ENCODE data around the gene PTPRZ1.
A peak's percentile ranks its signal among the peaks of the same experiment; 100 is the strongest.

PTPRZ1 gene

DNA sequence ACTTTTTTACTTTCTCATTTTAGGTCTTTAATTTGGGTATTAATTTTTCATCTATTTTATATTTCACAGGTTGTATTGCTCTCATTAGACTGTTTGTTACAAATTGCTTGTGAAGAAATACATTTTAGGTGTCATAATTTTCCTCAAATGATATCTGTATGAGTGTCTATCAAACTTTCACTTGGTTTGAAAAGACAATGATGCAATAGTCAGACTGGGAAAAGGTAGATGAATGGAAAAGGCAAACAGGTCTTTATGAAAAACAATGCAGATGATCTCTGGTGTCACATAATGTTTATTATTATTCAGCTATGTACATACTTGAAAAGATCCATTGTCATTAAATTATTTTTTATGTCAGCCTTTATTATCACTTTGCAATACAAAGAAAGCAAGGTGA is 80.2 kb downstream of the PTPRZ1 start:
- no peak for DNase-seq (ENCODE audit: low read depth, low spot score)

DNA sequence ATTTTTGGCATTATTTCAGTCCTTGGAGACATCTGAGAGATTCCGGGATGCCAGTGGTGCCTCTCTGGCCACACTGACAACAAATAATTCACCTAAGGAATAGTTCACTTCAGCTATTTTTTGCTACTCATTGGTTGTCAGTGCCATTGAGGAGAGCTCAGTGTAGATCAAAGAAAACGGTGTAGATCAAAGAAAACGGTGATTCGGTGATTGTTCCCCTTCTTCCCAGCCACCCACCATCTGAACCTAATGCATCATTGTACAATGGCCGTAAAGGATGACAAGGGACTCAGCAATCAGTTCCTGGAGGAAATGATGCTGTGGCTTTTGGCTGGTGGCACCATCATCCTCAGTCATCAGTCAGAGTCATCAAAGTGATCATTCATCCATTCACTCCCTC is 80.6 kb downstream of the PTPRZ1 start:
- no peak for DNase-seq (ENCODE audit: low read depth, low spot score)

DNA sequence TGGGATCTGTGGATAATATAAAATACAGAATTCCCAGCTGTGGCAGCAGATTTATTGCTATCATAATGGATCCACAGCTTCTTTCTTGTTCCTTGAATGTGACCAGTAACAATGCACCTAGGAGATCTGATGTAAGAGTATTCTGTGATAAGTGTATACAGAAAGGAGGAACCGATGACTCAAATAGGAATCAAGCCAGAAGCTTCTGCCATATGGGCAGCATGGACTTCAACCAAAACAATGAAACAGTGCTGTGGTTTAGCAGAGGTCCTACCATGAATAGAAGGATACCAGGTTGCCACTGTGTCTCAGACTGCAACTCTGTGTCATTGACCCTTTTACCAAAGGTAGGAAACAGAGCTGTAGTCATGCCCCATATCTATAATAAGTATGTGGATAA is 81.8 kb downstream of the PTPRZ1 start:
- DNase-seq (ENCODE audit: low read depth, low spot score), result peak; percentile 52

DNA sequence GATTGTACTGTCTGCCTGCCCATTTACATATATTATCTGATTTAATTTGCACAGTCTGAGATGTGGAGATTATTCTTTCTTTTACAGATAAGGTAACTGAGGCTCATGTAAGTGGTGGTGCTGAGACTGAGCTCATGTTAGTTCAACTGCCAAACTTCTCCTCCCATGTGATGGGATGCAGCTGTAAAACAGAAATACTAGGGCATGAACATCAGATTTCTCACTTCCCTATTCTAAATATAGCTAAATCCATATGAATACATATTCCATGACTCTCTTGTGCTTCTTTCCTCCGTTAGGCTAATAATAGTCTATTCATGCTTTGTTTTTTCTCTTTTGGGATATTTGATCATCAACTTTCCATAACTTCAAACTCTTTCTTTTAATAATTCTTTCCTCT is 84.7 kb downstream of the PTPRZ1 start:
- DNase-seq (ENCODE audit: low read depth, low spot score), result no peak

DNA sequence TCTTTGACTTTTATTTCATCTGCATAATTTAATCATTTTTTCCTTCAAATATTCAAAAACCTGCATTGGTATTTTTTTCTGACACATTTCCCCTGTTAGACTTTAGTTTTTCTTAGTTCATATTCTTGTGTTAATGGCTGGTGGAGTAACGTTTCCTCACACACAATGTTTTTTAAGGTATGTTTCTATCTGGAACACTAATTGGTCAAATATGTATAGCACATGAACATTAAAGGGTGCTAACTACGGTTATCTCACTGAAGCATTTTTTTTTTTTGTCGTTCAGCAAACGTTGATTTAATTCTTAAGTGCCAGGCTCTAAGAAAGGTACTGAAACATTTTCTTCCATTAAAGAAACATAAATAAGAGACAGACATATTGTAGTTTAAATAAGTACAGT is 87.7 kb downstream of the PTPRZ1 start:
- DNase-seq (ENCODE audit: low read depth, low spot score), result no peak

DNA sequence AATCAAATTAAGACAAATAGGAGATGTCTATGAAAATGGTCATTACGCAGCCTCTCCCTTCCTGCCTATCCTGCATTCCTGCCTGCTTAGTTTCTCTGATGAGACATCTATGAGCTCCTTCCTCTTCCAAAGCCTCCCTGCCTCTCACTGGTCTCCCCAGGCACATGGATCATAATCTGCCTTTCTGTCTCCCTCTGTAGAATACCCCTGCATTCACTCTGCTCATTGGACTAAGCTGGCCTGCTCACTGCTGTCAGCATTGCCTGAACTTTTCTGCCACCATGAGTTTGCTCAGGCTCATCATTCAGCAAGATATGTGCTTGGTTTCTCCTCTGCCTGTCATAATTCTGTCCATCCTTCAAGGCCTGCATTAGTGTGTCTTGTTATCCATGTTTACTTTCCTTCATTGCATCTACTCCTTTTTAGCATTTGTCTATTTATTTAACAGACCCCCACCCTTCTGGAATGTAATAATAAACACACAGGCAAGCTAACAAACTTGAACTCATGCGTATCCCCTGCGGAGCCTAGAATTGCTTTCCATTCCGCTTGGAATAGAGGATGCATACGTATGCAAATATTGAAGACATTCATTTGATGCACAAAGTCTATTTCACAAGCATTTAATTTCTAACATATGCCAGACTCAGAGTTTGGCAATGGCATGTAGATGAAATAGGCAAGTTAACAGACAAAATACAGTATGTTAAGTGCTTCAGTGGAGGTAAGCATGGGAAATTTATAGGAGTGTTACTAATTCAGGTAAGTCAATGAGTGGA is 88.3 kb downstream of the PTPRZ1 start:
- DNase-seq (ENCODE audit: low read depth, low spot score), result peak; percentile 64

DNA sequence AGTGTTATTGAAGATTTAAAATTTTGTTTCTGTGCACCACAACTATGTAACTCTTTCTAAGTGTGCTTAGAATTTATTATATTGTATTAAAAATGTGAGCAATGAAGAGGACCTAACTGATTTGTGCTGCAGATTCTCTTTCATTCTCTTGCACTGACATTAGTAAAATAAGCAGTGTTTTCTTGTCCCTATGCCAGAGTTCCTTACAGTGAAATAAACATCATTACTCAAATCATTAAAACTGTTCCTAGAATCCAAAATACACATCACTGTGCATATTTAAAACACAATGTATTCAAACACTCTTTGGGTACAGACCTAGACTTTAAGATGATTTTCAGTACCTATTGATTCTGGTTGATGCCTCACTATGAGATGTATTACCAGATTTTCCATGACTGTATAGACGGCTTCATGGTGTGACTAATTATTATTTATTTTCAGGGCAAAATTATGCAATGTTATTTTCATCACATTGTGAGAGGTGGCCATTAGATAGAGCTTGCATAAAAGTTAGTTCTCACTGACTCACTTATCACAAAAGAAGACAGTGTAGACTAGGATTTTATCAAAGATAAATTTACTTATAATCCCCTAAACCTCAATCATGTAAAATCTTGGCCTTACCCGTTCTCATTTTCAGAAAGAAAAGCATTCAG is 93.4 kb downstream of the PTPRZ1 start:
- no peak for DNase-seq (ENCODE audit: low read depth, low spot score)

DNA sequence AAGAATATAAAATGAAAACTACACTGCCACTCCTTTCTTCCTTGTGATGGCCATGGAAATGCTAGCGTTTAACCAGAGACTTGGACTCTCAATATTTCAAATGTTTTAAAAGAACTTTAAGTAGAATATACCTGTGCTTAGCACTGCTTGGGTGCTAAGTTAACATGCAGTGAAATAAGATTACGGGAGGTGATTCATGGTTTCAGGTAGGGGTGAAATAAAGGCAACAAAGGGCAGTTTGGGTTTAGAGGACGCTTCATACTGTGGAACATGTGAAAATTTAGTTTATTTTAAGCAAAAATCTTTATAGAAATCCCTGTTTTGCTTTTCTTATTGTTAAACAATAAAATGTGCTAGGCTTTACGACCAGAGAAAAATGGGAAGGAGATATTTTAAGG is 94.0 kb downstream of the PTPRZ1 start:
- no peak for DNase-seq (ENCODE audit: low read depth, low spot score)

DNA sequence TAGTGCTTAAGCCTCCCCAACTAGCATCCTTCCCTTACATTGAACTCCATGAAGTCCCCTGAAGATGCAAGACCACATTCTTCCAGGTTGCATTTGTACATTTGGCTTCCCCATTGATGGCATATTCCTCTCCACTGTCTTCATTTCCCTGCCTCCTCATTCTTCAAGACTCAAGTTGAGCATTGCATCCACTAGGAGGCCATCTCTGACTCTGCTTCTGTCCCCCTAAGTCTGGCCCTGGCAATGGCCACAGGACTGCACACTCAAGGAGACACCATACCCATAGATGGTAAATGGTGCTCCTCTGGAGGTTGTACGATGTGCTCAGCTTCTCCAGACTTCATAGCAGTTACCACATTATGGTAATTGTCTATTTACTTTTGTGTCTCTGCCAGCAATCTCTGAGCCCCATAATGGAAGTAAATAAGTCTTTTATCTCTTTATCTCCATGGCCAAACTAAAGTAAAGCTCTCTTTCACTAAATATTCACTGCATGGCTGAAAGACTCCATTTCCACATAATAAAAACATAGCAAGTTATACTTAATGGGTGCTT is 112.6 kb downstream of the PTPRZ1 start:
- DNase-seq (ENCODE audit: low read depth, low spot score), result no peak

DNA sequence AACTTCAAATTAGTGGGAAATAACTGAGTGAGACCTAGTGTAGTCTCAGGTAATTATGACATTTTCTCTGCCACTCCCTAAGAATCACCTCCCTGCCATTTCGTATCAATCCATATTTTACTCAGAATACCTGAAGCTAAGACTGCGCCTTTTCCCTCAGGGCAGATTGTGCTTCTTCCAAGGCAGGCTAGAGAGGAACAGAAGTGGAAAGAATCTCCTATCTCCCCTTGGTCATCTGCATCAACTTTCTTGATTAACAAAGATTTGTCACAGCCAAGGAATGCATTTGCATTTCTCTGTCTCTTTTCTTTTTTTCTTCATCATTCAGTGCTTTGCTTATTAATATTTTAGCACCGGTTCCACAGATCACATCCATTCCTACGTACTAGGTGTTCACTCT is 119.1 kb downstream of the PTPRZ1 start:
- no peak for DNase-seq (ENCODE audit: low read depth, low spot score)

DNA sequence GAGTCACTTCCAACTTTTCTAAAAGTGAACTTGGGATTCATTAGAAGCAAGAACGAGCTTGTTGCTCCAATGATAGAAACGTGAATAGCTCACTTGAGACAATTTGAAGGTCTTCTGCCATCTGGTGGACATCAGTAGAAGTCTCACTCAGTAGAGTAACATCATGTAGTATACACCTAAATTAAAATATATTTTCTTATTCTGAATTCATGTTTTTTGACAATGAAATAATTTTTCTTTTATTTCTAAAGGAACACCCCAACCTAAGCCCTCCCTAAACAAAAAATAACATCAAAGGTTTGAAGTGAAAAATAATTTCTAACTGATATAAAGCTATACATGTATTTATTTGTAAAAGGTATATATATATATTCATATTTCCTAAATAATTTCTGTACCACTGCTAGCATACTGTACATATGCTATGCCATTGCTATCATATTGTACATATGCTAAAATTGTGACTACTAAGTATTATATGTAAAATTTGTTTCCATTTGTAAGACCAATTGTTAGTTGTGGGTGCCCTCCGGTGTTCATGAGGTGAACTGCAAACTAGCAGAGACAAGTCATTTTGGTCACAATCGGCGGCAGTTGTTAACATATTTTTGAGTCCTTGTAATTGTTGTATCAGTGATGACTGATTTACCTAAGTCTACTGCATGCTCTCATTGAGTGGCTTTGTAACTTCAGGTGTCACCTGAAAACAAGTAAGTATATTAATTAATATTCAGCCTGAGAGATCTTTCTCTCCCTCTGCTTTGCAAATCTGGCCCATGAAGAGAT is 121.9 kb downstream of the PTPRZ1 start:
- peak; percentile 87 for DNase-seq (ENCODE audit: low read depth, low spot score)

DNA sequence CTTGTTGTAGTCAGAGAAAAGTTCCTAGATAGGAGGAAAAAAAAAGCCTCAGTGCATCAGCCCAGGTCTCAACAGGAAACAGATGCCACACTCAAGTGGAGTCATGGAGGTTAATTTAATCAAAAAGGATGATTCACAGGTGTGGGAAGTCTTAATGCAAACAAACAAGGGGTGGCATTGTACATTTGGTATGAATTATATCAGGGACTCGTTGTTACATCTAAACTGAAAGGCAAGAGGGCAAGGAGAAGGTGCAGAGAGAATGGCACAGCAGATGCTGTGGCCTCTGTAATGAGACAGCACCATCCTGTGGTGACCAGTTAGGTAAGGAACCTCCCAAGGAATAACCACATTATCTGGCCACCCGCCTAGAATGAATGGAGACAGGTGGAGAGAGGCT is 133.7 kb downstream of the PTPRZ1 start:
- no peak for DNase-seq (ENCODE audit: low read depth, low spot score)

DNA sequence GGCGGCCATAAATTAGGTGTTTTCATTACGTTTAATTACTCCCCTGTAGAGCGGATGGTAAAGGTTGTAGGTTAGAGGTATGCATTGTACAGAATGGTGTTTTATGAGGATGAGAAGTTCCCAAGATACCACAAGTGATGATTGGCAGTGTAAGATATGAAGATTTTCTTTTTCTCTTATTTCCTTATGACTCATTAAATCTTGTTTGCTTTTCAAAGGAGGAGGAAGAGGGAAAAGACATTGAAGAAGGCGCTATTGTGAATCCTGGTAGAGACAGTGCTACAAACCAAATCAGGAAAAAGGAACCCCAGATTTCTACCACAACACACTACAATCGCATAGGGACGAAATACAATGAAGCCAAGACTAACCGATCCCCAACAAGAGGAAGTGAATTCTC is 137.2 kb downstream of the PTPRZ1 start:
- DNase-seq (ENCODE audit: low read depth, low spot score), result no peak

DNA sequence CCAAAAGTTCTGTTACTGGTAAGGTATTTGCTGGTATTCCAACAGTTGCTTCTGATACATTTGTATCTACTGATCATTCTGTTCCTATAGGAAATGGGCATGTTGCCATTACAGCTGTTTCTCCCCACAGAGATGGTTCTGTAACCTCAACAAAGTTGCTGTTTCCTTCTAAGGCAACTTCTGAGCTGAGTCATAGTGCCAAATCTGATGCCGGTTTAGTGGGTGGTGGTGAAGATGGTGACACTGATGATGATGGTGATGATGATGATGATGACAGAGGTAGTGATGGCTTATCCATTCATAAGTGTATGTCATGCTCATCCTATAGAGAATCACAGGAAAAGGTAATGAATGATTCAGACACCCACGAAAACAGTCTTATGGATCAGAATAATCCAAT is 140.1 kb downstream of the PTPRZ1 start:
- no peak for DNase-seq (ENCODE audit: low read depth, low spot score)

DNA sequence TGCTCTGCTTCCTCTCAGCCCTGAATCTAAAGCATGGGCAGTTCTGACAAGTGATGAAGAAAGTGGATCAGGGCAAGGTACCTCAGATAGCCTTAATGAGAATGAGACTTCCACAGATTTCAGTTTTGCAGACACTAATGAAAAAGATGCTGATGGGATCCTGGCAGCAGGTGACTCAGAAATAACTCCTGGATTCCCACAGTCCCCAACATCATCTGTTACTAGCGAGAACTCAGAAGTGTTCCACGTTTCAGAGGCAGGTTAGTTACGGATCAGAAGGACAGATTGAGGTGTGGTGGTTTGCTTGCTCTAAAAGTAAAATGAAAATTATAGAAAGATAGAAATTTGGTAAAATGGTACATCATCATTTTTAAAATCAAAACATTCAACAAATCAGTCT is 140.7 kb downstream of the PTPRZ1 start:
- no peak for DNase-seq (ENCODE audit: low read depth, low spot score)

DNA sequence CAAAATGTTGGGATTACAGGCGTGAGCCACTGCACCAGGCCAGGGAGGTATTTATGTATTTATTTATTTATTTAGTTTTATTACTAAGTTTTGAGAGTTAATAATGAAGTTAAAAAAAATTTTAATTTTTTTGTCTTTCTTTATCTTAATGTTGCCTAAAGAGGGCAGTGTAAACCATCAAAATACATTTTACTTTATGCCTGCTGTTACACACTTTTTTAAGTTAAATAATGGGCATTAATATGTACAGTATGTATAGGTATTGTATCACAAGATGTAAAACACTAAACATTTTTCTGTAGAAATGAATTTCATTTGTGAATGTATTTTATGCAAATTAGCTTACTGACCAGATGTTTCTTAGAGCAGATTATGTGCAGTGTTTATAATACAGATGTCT is 141.7 kb downstream of the PTPRZ1 start:
- DNase-seq (ENCODE audit: low read depth, low spot score), result no peak

DNA sequence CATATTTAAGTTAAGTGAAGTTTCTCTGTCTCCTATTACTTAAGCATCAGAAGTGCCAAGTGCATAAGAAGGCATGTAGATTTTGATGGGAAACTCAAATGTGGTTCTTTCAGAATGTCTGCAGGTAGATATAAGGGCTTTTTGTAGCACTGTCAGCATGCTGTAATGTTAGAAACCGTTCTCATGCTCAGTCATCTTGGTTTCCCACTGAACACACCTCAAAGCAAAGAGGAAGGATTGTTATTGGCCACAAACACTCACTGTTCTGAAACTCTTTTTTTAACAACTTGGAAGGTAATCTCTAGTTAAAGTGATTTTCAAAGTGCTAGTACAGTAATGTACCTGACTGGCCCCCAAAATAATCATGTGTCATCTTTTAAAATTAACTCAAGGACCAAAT is 145.1 kb downstream of the PTPRZ1 start:
- DNase-seq (ENCODE audit: low read depth, low spot score), result no peak

DNA sequence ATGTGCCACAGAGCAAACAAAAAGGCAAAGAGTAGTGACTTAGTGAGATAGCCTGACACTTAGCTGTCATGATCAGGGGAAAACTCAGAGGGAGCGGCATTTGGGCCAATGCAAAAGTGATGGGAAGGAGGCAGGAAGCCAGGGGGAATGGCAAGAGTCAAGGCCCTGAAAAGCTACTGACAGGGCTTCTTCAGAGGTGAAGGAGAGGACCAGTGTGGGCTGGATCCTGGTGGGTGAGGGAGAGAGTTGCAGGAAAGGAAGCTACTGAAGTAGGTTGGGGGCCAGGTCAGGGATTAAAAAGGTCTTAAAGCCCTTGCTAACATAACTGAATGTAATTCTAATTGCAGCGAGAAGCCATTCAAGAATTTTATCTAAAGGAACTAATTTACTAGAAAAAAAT is 154.1 kb downstream of the PTPRZ1 start:
- DNase-seq (ENCODE audit: low read depth, low spot score), result no peak

DNA sequence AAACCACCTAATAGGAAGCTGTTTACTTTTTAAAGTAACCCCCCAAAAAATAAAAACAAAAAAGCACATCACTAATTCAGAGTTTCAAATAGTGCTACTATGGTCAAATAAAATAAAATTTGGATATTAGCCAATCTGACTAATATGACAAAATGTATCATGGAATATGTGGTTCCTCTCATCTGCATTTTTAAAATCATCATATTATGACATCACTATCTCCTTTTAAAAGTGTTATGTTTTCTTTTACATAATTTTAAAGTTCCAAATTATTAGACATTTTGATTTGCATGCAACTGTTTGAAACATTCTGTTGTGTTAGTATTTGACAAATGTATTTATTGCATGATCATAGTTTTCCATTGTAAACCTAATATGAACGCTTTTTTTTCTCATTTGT is 160.7 kb downstream of the PTPRZ1 start:
- no peak for DNase-seq (ENCODE audit: low read depth, low spot score)

DNA sequence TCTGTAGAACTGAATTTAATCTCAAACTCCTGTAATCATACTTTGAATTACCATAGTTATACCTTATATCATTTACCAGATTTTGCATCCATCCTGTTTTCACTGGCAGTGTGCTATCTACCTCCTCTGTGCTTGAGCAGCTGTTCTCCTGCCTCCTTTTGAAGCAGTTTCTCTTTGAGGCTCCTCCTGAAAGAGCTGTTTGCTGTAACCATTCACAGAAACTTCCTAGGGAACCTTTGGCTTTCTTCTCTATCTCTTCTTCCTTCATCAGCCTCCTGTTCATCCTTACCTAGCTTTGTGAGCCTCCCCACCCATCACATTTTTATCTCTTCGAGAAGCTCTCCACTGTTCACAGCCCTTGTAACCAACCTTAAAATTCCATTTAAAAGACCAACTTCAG is 162.9 kb downstream of the PTPRZ1 start:
- DNase-seq (ENCODE audit: low read depth, low spot score), result no peak

DNA sequence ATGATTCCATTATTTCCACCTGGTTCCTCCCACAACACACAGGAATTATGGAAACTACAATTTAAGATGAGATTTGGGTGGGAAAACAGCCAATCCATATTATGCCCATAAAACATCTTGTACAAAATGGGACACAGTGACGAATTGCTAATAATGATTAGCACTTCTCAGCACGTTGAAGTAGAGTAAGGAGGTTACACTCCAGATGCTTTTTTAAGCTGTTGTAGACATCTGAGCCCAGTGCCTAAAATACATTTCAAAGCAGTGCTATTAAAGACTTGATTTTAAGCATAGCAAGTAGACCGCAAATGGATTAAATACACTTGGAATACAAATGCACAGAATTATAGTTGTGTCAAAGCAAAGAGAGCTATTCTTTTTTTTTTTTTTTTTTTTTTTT is 165.2 kb downstream of the PTPRZ1 start:
- no peak for DNase-seq (ENCODE audit: low read depth, low spot score)

DNA sequence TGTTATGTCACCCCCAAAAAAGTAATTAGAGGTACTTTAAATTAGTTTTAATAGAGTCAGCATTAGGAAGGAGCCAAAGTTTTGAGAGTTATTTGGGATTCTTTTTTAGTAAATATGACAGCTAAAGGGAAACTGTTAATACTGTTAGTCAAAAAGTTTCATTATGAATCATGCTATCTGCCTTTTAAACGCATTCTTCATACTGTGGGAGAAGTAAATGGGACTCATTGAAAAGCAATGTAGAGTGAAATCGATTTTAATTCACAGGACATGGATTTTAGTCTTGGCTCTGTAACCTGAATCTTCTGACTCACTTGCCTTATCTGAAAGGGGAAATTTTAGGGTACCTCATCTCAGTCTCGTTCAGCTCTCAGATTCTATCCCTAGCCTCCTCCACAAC is 165.9 kb downstream of the PTPRZ1 start:
- peak; percentile 16 for DNase-seq (ENCODE audit: low read depth, low spot score)
